KG1 (cell line): ENCODE results near the gene SFRP5.

Experiments
- DNase-seq: peaks from one replicate; lab custom pipeline; 2025; lab: John Stamatoyannopoulos, UW

SFRP5 gene

DNA sequence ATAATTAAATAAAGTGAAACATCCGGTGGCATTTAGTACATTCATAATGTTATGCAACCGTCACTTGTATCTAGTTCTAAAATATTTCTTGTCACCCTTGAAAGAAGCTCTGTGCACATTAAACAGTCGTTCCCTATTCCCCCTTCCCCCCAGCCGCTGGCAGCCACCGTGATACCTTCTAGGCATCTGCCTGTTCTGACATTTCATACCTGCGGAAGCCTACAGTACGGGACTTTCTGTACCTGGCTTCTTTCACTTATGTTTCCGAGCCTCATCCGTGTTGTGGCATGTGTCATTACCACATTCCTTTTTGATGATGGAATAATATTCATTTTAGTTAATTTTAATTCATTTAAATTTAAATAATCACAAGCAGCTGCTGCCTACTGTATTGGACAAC lies 13.9 kb upstream of the SFRP5 start:
- DNase-seq, result no peak

DNA sequence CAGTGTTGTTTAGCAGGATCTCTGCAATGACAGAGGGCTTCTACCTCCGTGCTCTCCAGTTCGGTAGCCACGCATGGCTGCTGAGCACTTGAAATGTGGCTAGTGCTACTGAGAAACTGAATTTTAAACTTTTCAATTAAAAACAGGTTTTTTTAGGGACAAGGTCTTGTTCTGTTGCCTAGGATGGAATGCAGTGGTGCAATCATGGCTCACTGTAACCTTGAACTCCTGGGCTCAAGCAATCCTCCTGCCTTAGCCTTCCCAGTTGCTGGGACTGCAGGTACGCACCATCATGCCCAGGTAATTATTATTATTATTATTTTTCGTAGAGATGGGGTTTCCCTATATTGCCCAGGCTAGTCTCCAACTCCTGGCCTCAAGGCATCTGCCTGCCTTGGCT lies 13.4 kb upstream of the SFRP5 start:
- no peak for DNase-seq

DNA sequence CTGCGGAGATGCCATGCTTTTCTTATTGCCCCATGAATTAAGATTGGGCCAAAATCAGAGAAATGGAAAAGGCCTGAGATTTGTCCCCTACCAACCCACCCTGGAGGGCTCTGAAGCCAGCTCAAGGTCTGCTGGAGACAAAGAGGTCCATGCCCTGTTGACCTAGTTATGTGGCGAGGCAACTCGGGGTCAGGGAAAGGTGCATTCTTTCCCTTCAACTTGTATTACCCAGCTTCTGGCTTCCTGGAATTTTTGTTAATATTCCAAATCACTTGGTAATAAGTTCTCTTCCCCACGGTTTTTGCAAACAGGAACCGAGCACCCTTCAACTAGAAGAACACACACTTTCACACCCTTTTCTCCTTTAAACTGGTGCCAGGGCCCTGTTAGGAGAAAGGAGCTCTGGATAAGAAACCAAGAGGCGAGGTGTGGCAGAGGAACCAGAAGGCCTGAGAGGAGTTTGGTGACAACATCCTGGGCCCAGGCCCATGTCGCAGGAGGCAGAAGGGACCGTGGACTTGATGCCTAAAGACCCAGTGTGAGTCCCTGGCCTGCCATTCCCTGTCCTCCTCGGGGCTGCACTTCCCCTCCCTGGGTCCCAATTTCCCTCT lies 12.5 kb upstream of the SFRP5 start:
- DNase-seq, result no peak

GRCh38 chr10:97782455-97783228 lies 10.8 kb upstream of the SFRP5 start:
- no peak for DNase-seq

GRCh38 chr10:97781618-97782331 lies 10.0 kb upstream of the SFRP5 start:
- no peak for DNase-seq

- DNase-seq, result no peak
Observed at GRCh38 chr10:97780841-97781617, 9.2 kb upstream of the SFRP5 start.

DNA sequence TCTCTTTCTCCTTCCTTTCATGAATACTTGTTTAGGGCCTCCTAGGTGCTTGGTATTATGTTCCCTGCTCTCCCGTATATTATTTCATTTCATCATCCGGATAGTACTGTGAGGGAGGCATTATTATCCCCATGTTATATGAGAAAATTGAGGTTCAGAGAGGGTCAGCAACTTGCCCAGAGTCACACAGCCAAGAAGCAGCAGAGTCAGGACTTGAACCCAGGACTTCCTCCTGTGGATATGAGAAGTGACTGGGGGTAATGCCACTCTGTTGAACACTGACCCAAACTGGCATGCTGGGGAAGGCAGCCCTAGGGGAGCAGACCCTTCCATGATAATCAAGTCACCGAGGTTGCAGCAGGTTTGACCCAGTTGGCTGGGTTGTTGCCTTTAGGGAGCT lies 8.2 kb upstream of the SFRP5 start:
- no peak for DNase-seq

GRCh38 chr10:97779492-97779891 lies 7.7 kb upstream of the SFRP5 start:
- DNase-seq, result no peak

DNA sequence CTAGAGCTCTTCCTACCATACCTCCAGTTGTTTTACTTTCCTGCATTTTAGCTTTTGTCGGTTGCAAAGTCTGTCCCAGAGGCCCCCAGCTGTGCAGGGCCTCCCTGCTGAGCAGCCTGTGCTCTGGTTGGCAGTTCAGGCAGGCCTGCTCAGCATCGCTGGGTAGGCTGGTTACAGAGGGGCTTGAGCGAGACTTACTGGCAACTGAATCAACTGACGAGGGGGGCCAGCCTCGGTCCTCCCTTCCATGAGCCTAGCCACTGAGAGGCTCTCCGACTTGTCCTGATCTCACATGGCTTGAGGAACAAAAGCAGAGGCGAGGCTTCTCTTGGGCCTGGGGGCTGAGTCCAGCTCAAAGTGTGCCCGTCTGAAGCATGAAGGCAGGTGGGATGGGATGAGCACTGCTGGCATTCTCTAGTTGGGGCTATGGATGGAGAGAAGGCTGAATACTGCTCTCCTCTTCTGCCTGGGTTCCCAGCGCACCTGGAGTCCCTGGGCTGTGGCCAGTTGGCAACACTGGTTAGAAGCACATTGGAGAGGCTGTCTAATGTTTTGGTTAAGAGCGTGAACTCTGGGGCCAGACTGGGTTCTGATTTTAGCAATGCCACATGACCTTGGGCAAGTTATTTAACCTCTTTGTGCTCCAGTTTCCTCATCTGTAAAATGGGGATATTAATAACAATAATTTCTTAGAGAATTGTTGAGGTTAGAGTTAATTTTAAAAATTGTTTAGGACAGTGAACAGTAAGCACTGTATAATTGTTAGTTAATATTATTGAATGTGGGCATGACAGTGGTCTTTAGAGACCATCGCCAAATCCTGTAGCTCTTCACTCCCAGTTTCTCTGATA lies 6.9 kb upstream of the SFRP5 start:
- DNase-seq, result no peak

DNA sequence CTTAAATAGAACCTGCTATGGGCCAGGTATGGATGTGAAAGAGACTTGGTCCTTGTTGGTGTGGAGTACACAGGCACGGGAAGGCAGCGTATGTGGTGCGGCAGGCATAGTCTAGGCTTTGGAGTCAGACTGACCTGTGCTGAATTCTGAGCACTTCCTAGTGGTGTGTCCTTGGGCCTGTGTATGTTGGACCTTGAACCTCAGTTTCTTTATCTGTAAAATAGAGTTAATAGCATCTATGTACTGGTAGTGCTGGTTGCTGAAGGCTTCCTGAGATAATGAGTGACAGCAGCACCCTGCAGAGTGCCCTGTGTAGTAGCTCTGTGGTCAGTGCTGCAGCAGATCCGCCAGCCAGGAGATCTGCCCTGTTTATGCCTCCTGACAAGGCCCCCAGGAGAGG lies 5.3 kb upstream of the SFRP5 start:
- no peak for DNase-seq

DNA sequence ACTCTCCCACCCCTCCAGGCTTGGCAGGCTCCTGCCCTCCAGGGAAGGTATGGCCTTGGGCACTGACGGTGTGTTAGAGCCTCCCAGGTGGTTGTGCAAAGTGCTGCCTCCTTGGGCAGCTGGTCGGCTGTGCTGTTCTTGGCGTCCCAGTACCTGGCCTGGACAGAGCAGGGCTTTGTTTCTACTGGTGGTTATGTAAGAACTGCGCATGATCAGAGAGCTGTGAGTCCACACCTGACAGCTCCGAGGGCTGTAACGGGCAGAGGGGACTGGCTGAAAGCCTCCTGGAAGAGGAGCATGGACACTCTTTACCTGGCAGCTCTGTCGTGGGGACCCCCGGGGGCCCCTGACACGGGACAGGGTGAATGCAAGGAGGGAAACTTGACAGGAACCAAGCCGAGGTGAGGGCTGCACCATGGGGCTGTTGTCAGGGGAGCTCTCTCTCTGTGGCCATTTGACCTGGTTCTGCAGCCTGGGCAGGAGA lies 3.1 kb upstream of the SFRP5 start:
- DNase-seq, result no peak

DNA sequence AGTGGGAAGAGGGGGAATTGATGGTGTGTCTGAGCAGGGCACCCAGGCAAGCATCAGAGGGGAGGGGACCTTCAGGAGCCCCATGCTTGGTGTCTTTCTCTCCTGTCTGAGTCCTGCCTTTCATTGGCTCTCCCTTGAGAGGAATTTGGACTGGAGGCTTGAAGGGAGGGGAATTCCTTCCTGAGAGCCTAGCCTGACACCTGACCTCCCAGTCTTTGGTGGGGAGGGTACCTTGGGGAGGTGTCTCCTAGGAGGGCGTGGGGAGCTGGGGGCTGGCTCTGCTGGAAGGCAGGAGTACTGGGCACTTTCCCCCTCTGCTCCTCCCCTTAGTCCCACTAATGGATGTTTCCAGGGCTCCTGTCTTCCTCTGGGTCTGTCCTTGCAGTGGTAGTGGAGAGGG lies 1.3 kb upstream of the SFRP5 start:
- no peak for DNase-seq

- DNase-seq, result peak; percentile 34
Observed at GRCh38 chr10:97771055-97771891, 526 bp downstream of the SFRP5 start.

DNA sequence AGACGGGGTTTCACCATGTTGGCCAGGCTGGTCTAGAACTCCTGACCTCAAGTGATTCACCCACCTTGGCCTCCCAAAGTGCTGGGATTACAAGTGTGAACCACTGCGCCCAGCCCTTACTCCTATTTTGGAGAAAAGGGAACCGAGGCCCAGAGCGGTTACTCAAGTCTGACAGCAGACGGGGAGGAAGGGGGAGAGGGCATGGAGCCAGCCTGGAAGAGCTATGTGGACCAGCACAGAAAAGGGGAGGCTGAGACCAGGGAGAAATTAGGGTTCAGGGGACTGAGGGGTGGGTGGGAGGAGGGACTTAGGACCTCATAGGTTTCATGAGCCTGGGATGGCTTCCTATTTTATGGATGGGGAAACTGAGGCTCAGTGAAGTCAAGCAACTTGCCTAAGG lies 1.5 kb downstream of the SFRP5 start:
- no peak for DNase-seq

DNA sequence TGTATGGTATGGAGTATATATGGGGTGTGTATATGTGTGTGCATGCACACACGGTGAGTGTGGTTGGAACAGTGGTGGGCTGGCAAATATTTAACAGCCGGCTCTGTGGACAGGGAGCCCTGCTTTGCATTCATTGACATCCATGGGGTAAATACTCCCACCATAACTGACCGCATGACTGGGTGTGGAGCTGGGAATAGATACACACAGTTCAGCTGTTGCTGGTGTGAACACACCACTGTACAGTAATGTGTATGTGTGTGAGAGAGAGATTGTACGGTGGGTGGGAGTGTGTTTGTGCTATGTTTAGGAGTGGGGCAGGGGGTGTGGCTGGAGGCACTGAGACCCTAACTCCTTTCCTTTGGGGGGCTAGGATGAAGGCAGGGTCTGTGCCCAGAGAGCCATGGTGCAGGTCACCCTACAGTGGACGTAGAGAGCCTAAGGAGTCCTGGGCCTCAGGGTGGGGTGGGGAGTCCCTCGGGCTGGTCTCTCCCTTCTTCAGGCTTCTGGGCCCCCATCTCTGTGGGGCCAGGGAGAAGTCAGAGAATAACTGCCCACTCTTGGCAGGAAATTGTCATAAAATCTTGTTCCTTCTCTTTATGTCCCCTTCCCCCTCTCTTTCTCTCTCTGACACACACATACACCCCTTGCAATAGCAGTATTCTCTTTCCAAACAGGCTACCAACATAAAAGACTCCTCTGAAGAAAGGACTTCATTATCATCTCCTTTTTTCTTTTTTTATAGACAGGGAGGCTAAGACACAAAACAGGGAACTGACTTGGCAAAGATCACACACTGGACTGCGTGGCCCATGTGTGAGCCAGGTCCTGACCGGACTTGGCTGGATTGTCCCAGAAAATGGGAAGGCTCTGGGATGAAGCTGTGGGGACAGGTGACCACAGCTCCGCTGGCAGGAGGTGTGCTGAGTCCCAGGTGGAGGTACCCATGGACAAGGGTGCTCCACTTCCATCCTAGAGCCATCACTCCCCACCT lies 3.2 kb downstream of the SFRP5 start:
- DNase-seq, result no peak

DNA sequence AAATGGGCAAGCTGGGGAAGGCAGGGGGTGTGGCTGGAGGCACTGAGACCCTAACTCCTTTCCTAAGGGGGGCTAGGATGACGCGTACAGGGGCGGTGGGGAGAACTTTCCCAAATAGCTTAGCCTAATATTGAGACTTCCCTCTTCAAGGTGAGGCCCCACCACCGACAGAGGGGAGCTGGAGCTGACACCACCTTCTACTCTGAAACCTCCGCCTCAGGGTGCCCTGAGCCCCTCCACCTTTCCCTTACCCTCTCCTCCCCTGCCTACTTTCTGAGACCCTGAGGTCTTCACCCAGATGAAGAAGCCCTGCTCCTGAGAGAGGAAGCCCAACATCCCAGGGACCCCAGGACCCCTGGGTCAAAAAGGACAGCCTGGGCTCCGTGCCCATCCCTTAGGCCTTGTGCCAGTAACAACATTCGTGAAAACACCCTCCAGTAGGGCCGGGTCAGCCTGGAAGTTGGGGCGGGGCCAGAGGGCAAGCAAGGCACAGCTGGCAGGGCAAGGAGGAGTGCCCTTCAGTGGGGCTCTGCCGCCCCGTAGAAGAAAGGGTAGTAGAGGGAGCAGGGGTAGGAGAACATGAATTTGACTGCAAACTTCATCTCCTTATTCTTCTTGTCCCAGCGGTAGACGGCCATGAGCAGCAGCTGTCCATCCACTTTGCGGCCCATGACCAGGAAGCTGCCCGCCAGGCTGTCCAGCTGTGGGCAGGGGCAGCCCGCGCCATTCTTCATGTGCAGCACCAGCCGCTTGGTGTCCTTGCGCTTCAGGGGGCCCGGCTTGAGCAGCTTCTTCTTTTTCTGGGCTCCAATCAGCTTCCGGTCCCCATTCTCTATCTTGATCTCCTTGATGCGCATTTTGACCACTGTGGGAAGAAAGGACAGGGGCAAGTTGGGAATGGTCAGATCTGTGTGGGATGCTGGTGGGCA lies 4.5 kb downstream of the SFRP5 start:
- no peak for DNase-seq

DNA sequence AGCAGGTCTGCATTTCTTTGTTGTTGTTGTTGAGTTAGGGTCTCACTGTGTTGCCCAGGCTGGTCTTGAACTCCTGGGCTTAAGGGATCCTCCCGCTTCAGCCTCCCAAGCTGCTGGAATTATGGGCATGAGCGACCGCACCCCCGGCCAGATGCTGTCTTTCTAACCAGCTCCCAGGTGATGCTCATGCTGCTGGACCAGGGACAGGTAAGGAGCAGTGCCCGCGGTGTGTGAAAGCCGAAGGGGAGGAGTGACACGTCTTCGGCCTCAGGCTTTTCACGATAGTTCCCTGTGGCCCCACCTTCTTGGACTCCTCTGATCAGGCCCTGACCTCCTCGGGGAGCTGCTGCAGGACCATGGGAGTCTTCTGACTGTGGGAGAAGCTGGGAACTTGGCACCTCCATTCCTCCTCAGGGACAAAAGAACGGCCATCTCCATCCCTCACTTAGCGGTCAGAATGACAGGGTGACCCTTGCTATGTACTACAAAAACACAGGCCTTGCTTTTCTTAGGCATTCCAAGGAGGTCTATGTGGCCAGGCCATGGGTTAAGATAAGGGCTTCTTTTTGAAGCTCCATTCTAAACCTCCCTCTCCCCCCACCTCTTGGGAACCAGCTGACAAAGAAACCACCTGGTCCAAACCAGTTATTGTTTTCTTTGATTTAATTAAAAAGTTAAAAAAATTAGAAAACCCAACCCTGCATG lies 5.5 kb downstream of the SFRP5 start:
- DNase-seq, result no peak
